H9 (cell line): Measurements from ENCODE around the gene RUNX2. TPM values are rescaled to one million over a fixed set of nuclear protein-coding genes. Genes with fewer than 3 reads are reported as not detected.

Experiments
- DNase-seq: peaks from one replicate; pipeline ENCODE4 v3.0.0-alpha.2; 2017
- H2AFZ ChIP-seq: one replicate; pipeline ENCODE4 v1.6.1; 2013; ENCODE audit warnings: mild to moderate bottlenecking, low read length, control low read depth, moderate library complexity
- H2AK5ac ChIP-seq: 2 replicates; pipeline ENCODE4 v1.6.1; 2013; ENCODE audit warnings: low read length, control low read depth, mixed read lengths; ENCODE audit not compliant: insufficient read length
- H2BK120ac ChIP-seq: one replicate; pipeline ENCODE4 v1.6.1; 2013; ENCODE audit warnings: low read depth, mild to moderate bottlenecking, low read length, control low read depth, inconsistent platforms; ENCODE audit not compliant: poor library complexity, severe bottlenecking
- H2BK12ac ChIP-seq: 2 replicates; pipeline ENCODE4 v1.6.1; 2013; ENCODE audit warnings: low read length, control low read depth, mixed read lengths, low read depth; ENCODE audit not compliant: insufficient read length
- H2BK15ac ChIP-seq: 2 replicates; pipeline ENCODE4 v1.6.1; 2013; ENCODE audit warnings: low read depth, low read length, control low read depth
- H2BK20ac ChIP-seq: one replicate; pipeline ENCODE4 v1.6.1; 2013; ENCODE audit warnings: low read depth, mild to moderate bottlenecking, low read length, control low read depth, inconsistent platforms; ENCODE audit not compliant: poor library complexity, severe bottlenecking
- H2BK5ac ChIP-seq: 2 replicates; pipeline ENCODE4 v1.6.1; 2013; ENCODE audit warnings: low read length, control low read depth, mixed read lengths; ENCODE audit not compliant: insufficient read length
- H3K14ac ChIP-seq: 2 replicates; pipeline ENCODE4 v1.6.1; 2013; ENCODE audit warnings: low read length, control low read depth; ENCODE audit not compliant: insufficient read depth
- H3K18ac ChIP-seq: 2 replicates; pipeline ENCODE4 v1.6.1; 2013; ENCODE audit warnings: low read depth, mild to moderate bottlenecking, mixed read lengths, low read length, control low read depth; ENCODE audit not compliant: insufficient read length
- H3K23ac ChIP-seq: 2 replicates; pipeline ENCODE4 v1.6.1; 2013; ENCODE audit warnings: low read length, control low read depth, mixed read lengths, low read depth; ENCODE audit not compliant: insufficient read length
- H3K23me2 ChIP-seq: 2 replicates; pipeline ENCODE4 v1.6.1; 2013; ENCODE audit warnings: low read depth, mild to moderate bottlenecking, mixed read lengths, low read length, control low read depth; ENCODE audit not compliant: insufficient read length, poor library complexity, severe bottlenecking
- H3K27ac ChIP-seq: 2 replicates; pipeline ENCODE4 v1.5.1; 2013; ENCODE audit warnings: low read length, control low read depth, mixed read lengths, low read depth; ENCODE audit not compliant: insufficient read length
- H3K27me3 ChIP-seq: 2 replicates; pipeline ENCODE4 v1.6.1; 2013; ENCODE audit warnings: low read length, control low read depth, inconsistent platforms; ENCODE audit not compliant: insufficient read depth
- H3K4ac ChIP-seq: 2 replicates; pipeline ENCODE4 v1.6.1; 2013; ENCODE audit warnings: low read depth, mild to moderate bottlenecking, control low read depth, inconsistent platforms, low read length, moderate library complexity
- H3K4me1 ChIP-seq: 2 replicates; pipeline ENCODE4 v1.6.1; 2013; ENCODE audit warnings: low read length, control low read depth, inconsistent platforms; ENCODE audit not compliant: insufficient read depth
- H3K4me2 ChIP-seq: 2 replicates; pipeline ENCODE4 v1.6.1; 2013; ENCODE audit warnings: low read length, control low read depth, mixed read lengths; ENCODE audit not compliant: insufficient read length, insufficient read depth
- H3K56ac ChIP-seq: 2 replicates; pipeline ENCODE4 v1.6.1; 2013; ENCODE audit warnings: low read depth, mild to moderate bottlenecking, mixed read lengths, low read length, control low read depth; ENCODE audit not compliant: insufficient read length
- H3K79me1 ChIP-seq: 2 replicates; pipeline ENCODE4 v1.6.1; 2013; ENCODE audit warnings: low read depth, mild to moderate bottlenecking, moderate library complexity, low read length, control low read depth, inconsistent platforms; ENCODE audit not compliant: insufficient read depth, poor library complexity, severe bottlenecking
- H3K79me2 ChIP-seq: 2 replicates; pipeline ENCODE4 v1.6.1; 2013; ENCODE audit warnings: low read length, control low read depth, inconsistent platforms; ENCODE audit not compliant: insufficient read depth
- H3K9ac ChIP-seq: 2 replicates; pipeline ENCODE4 v1.6.1; 2013; ENCODE audit warnings: low read length, control low read depth, mixed read lengths; ENCODE audit not compliant: insufficient read length; ENCODE audit errors: extremely low read depth
- H3K9me3 ChIP-seq: one replicate; pipeline ENCODE4 v1.6.1; 2013; ENCODE audit warnings: low read depth, low read length, inconsistent platforms; ENCODE audit not compliant: control insufficient read depth
- H3T11ph ChIP-seq: one replicate; pipeline ENCODE4 v1.6.1; 2013; ENCODE audit warnings: mild to moderate bottlenecking, low read length, control low read depth, inconsistent platforms
- H4K20me1 ChIP-seq: one replicate; pipeline ENCODE4 v1.6.1; 2013; ENCODE audit not compliant: control insufficient read depth, insufficient read length, insufficient read depth
- H4K5ac ChIP-seq: 2 replicates; pipeline ENCODE4 v1.6.1; 2013; ENCODE audit warnings: low read depth, mild to moderate bottlenecking, mixed read lengths, low read length, control low read depth; ENCODE audit not compliant: insufficient read length
- H4K8ac ChIP-seq: replicated peaks from 2 replicates; pipeline ENCODE4 v1.6.1; 2013; ENCODE audit warnings: low read length, control low read depth, mixed read lengths, low read depth; ENCODE audit not compliant: insufficient read length
- H4K91ac ChIP-seq: 2 replicates; pipeline ENCODE4 v1.6.1; 2013; ENCODE audit warnings: low read depth, mild to moderate bottlenecking, moderate library complexity, mixed read lengths, low read length, control low read depth; ENCODE audit not compliant: insufficient read length
- H3K27ac Mint-ChIP-seq, 3 experiments: 2 replicates in 2 of 3; 3 replicates in 1 of 3; pipeline ENCODE4 v1.8.0; 2020 to 2021; ENCODE audit warnings: mixed read lengths in 3 of 3, mild to moderate bottlenecking in 1 of 3, moderate library complexity in 1 of 3
- H3K27me3 Mint-ChIP-seq: 2 replicates; pipeline ENCODE4 v1.8.0; 2021; ENCODE audit warnings: low read depth, mild to moderate bottlenecking, moderate library complexity, mixed read lengths
- H3K36me3 Mint-ChIP-seq, 3 experiments: 2 replicates in 2 of 3; 3 replicates in 1 of 3; pipeline ENCODE4 v1.8.0; 2020 to 2021; ENCODE audit warnings: low read depth in 3 of 3, mixed read lengths in 3 of 3; ENCODE audit not compliant: insufficient read depth in 1 of 3
- H3K4me1 Mint-ChIP-seq, 2 experiments: 2 replicates each; pipeline ENCODE4 v1.8.0; 2020; ENCODE audit warnings: mixed read lengths in 2 of 2
- H3K4me3 Mint-ChIP-seq, 2 experiments: 2 replicates in 1 of 2; 3 replicates in 1 of 2; pipeline ENCODE4 v1.8.0; 2020 to 2021; ENCODE audit warnings: mild to moderate bottlenecking in 2 of 2, mixed read lengths in 2 of 2, moderate library complexity in 1 of 2
- H3K9me3 Mint-ChIP-seq, 2 experiments: 2 replicates in 1 of 2; 3 replicates in 1 of 2; pipeline ENCODE4 v1.8.0; 2020; ENCODE audit warnings: mild to moderate bottlenecking in 2 of 2, mixed read lengths in 2 of 2, moderate library complexity in 1 of 2
- WGBS: extraction: QIAGEN DNeasy Blood & Tissue Kit; methylation state at CpG from one replicate; pipeline ENCODE4 v1.1.7; 2013; ENCODE audit warnings: missing lambda C conversion rate, low lambda C conversion rate, mixed read lengths; ENCODE audit not compliant: insufficient read length; ENCODE audit errors: extremely low coverage; 5-methylcytosine and 5-hydroxymethylcytosine counted together
- total RNA-seq: library from RNA; stranded (reverse); gene quantifications from 2 replicates; pipeline ENCODE4 v1.2.1, GENCODE V29; 2021
- TF ChIP-seq, protein P1 (sequence below): fragments of 200-600 bp; sonication (generic); conservative IDR thresholded peaks from 3 replicates; pipeline ENCODE4 v1.8.0; 2021; ENCODE audit warnings: antibody characterized with exemption, mild to moderate bottlenecking

RUNX2 gene
- total RNA-seq, 1 experiment from 2014 or later = 0.15 TPM

DNA sequence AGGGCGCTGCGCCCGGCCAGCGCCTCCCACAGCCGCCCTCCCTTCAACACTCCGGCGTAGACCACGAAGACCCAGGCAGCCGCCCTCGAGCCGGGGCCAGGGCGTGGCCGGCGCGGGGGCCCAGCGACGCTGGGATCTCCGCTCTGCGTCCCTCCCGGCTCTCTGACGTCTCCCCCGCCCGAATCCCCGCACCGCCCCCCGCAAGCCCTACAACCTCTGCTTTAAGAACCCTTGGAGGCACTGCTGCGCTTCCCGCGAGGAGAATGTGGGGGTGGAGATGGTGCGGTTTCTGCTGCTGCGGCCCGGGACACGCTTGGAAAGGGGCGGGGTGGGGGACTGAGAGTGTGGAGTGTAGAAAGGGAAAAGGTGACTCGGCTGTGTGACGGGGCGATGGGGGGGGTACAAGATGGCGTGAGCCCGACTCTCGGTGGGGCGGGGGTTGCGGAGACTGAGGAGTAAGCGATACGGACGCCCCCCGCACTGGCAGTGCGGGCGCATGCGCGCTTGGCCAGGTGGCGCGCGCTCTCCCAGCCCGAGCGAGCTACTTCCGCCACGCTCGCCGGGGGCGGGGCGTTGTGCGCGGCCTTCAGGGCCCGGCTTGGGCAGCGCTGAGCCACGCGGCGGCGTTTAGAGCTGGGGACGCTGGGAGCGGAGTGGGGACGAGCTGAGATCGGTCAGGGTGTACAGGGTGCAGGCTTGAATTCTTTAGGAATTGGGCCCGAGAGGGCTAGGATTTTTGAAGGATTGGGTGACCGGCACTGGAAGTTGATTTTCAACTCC lies 49.6 kb downstream of the RUNX2 start, which contains the start of gene SUPT3H:
Gene SUPT3H (minus strand): TSS at position 381 of the 780 bp plus-strand sequence.
- no peak within 1 kb of the TSS for H2AFZ ChIP-seq
- H2BK5ac ChIP-seq = no peak within 1 kb of the TSS
- H3K18ac ChIP-seq = peak within 1 kb of the TSS; percentile 84
- no peaks in the 10 kb centered on the region for H3K9me3 ChIP-seq
- H3K4me1 Mint-ChIP-seq = peaks cover 14 to 19% of the 10 kb centered on the region in 2 experiments
- H3K27ac Mint-ChIP-seq = peak within 1 kb of the TSS; percentile 98 to 99 (median 99)
- no peaks in the 10 kb centered on the region for H4K20me1 ChIP-seq
- peak; percentile 95 for DNase-seq
- no peak within 1 kb of the TSS for H4K5ac ChIP-seq
- no CpG with 5 or more reads among the region's 75 CpGs for whole genome bisulfite sequencing
- peak within 1 kb of the TSS; percentile 8 for H3K27ac ChIP-seq
- no peaks in the 10 kb centered on the region for H3K9me3 Mint-ChIP-seq
- no peak within 1 kb of the TSS for H2BK15ac ChIP-seq
- no peak within 1 kb of the TSS for H2AK5ac ChIP-seq
- H2BK20ac ChIP-seq = no peak within 1 kb of the TSS
- no peaks in the 10 kb centered on the region for H3K27me3 Mint-ChIP-seq
- peak within 1 kb of the TSS; percentile 90 for H2BK120ac ChIP-seq
- peaks cover 7% of the 10 kb centered on the region for H3K23me2 ChIP-seq
- no peak within 1 kb of the TSS for H3K23ac ChIP-seq
- H3K4me2 ChIP-seq = peak within 1 kb of the TSS; percentile 91
- TF ChIP-seq, protein P1, sequence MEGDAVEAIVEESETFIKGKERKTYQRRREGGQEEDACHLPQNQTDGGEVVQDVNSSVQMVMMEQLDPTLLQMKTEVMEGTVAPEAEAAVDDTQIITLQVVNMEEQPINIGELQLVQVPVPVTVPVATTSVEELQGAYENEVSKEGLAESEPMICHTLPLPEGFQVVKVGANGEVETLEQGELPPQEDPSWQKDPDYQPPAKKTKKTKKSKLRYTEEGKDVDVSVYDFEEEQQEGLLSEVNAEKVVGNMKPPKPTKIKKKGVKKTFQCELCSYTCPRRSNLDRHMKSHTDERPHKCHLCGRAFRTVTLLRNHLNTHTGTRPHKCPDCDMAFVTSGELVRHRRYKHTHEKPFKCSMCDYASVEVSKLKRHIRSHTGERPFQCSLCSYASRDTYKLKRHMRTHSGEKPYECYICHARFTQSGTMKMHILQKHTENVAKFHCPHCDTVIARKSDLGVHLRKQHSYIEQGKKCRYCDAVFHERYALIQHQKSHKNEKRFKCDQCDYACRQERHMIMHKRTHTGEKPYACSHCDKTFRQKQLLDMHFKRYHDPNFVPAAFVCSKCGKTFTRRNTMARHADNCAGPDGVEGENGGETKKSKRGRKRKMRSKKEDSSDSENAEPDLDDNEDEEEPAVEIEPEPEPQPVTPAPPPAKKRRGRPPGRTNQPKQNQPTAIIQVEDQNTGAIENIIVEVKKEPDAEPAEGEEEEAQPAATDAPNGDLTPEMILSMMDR = peak; percentile 12; the same call in 1 of the 3 replicates
- H3K4me1 ChIP-seq = no peaks in the 10 kb centered on the region
- peaks cover 3% of the 10 kb centered on the region; the same call in 1 of the 2 replicates for H3K79me2 ChIP-seq
- H3K14ac ChIP-seq = peak within 1 kb of the TSS; percentile 87; the same call in 1 of the 2 replicates
- no peaks in the 10 kb centered on the region for H3K79me1 ChIP-seq
- no peak within 1 kb of the TSS for H3K56ac ChIP-seq
- no peak within 1 kb of the TSS for H4K8ac ChIP-seq
- H3K4ac ChIP-seq = no peak within 1 kb of the TSS
- H3K4me3 Mint-ChIP-seq = peak within 1 kb of the TSS; percentile 94 to 95
- H3K36me3 Mint-ChIP-seq = no peaks in the 10 kb centered on the region
- H3K9ac ChIP-seq = peak within 1 kb of the TSS; percentile 84
- no peaks in the 10 kb centered on the region for H3K27me3 ChIP-seq
- H4K91ac ChIP-seq = no peak within 1 kb of the TSS
- no peak within 1 kb of the TSS for H3T11ph ChIP-seq
- H2BK12ac ChIP-seq = peak within 1 kb of the TSS; percentile 27
